Heart right ventricle (tissue), 16 donors: ENCODE results near the gene LSM6. TPM values are rescaled to one million over a fixed set of nuclear protein-coding genes. Genes with fewer than 3 reads are reported as not detected.

ENCODE experiments used
- ATAC-seq, 8 donors: fragments of 200-7000 bp; cut with Tn5 transposase; one replicate each; pipeline ENCODE4 v1.9.1; 2020; ENCODE audit warnings: mild to moderate bottlenecking in 8 of 8, moderate library complexity in 8 of 8, moderate number of reproducible peaks in 1 of 8
- DNase-seq, 2 donors: peaks; one replicate each; pipeline ENCODE4 v3.0.0-alpha.2; 2020
- H3K27ac ChIP-seq, 10 donors: fragments of 200-600 bp; sonication (generic) in 2 of 10; one replicate each; pipeline versions ENCODE4 v1.5.0 to v1.8.0; 2020 to 2022; ENCODE audit warnings: mild to moderate bottlenecking in 3 of 10
- H3K27me3 ChIP-seq, 7 donors: fragments of 200-600 bp; one replicate each; pipeline ENCODE4 v1.8.0; 2021 to 2022; ENCODE audit warnings: mild to moderate bottlenecking in 2 of 7
- H3K36me3 ChIP-seq, 9 donors: fragments of 200-600 bp; sonication (generic) in 1 of 9; one replicate each; pipeline versions ENCODE4 v1.5.0 to v1.8.0; 2020 to 2022; ENCODE audit warnings: mild to moderate bottlenecking in 2 of 9
- H3K4me1 ChIP-seq, 9 donors: fragments of 200-600 bp; sonication (generic) in 1 of 9; one replicate each; pipeline versions ENCODE4 v1.5.0 to v1.8.0; 2020 to 2022; ENCODE audit warnings: mild to moderate bottlenecking in 4 of 9
- H3K4me3 ChIP-seq, 10 donors: fragments of 200-600 bp; sonication (generic) in 2 of 10; one replicate each; pipeline versions ENCODE4 v1.5.0 to v1.8.0; 2020 to 2022; ENCODE audit warnings: mild to moderate bottlenecking in 7 of 10, moderate library complexity in 2 of 10
- H3K9me3 ChIP-seq, 11 donors: fragments of 200-600 bp in 10 of 11; sonication (generic) in 2 of 11; one replicate each; pipeline versions ENCODE4 v1.5.0 to v1.8.0; 2013 to 2022; ENCODE audit warnings: mild to moderate bottlenecking in 2 of 11, control low read depth in 1 of 11, moderate library complexity in 1 of 11
- CTCF ChIP-seq, 9 donors: fragments of 200-600 bp; sonication (generic) in 2 of 9; IDR thresholded peaks; one replicate each; pipeline versions ENCODE4 v1.5.0 to v1.8.0; 2021 to 2022; ENCODE audit warnings: antibody characterized with exemption in 9 of 9, mild to moderate bottlenecking in 5 of 9, moderate library complexity in 1 of 9
- WGBS, 2 donors: extraction: QIAGEN DNeasy Blood & Tissue Kit; methylation state at CpG; one replicate each; pipeline ENCODE4 v1.1.7; 2013; ENCODE audit warnings: inconsistent platforms in 1 of 2; 5-methylcytosine and 5-hydroxymethylcytosine counted together
- intact Hi-C, 10 donors: fragments of 100-400 bp; cut with DNase I; formaldehyde crosslinking; loops; one replicate each; pipeline versions ENCODE4 v1.11.1 to v1.14.2; 2022
- polyA plus RNA-seq, 2 donors: library from polyadenylated mRNA; stranded (reverse); fragments of 200-250 nt; gene quantifications; one replicate each; pipeline ENCODE4 v1.2.3, GENCODE V29; 2013
- total RNA-seq, 10 donors: library from RNA; stranded (reverse); fragmentation: NEBNext Ultra II Directional in 3 of 10; extraction: Animal tissue kit (Norgen Biotek cat#: 25700) in 3 of 10; gene quantifications; one replicate each; pipeline versions ENCODE4 v1.2.1 to v1.2.4, GENCODE V29; 2021 to 2023
- donor health status: Arrhythmogenic right ventricular cardiomyopathy.
- donor health status: ischemic (EF 13 %, LVEDD 7.1; RV severe dilation, severe dysfunction).
- donor health status: healthy with polysubstance abuse.
- donor health status: DM: no; HTN: yes; CAD: no.
- donor health status: DM: no; HTN: no; CAD: no.
- donor health status: ischemic (EF 25% LVEDD 6.9; RV normal size, moderate dysfunction).
- donor health status: ischemic (EF 25% LVEDD 5.7; RV mildly dilated, moderate dysfunction).
- donor health status: healthy.
- donor health status: DM: yes; HTN: yes; CAD: no.
- donor health status: Ischemic cardiomyopathy.
- donor health status: ischemic (EF 35%, LVEDD 5.7; RV mildly dilated, moderate dysfunction).
- donor health status: nonischemic (EF 11% LVEDD 7.7; RV severe dilation, severe dysfunction).
- donor health status: DM: yes; HTN: yes; CAD: no.
- donor health status: PGD.
- donor health status: ischemic (EF 29% LVEDD 5.4; RV normal size, mild dysfunction).
- donor health status: nonischemic (EF 23%, LVEDD 6.1; RV moderate dilation, normal function).

Gene LSM6
- total and polyA plus RNA-seq, 12 donors: 8.7 to 24.4 (median 11.8) TPM

GRCh38 chr4:146238107-146238506 lies 62.6 kb downstream of the LSM6 start:
- DNase-seq (no peak), ATAC-seq (no peak)
- H3K27me3 ChIP-seq: no peaks in the 10 kb centered on the region
- TF ChIP-seq CTCF (IDR thresholded peaks at IDR 0.05): no peak
- intact Hi-C loops: loop anchor here in 4 of 10 donors (2.0 to 10.0 kb wide), 4 partner anchors 45 to 847 kb away; no protein-coding TSS in a partner anchor
- 91 to 97% methylated on average over 3 of the region's 3 CpGs for WGBS, 2 donors
- H3K36me3 ChIP-seq: no peaks in the 10 kb centered on the region
- H3K4me3 ChIP-seq: no peak overlapping the region
- peak overlapping the region in 1 of 10 donors; percentile 34 for H3K27ac ChIP-seq
- peaks cover 0 to 4% (median 0%) of the 10 kb centered on the region in 11 donors for H3K9me3 ChIP-seq
- H3K4me1 ChIP-seq: peaks cover 5 to 62% (median 40%) of the 10 kb centered on the region in 9 donors

Other genes with a start within 250 kb of the LSM6 start
- gene ZNF827, start 236.9 kb upstream of the LSM6 start, total RNA-seq: 10 to 100 TPM; 11.7 to 33.9 (median 22.4) TPM
- gene ZNF827, start 236.9 kb upstream of the LSM6 start, polyA plus RNA-seq: 1 to 10 TPM; 3.8 to 7.2 TPM
- under 1 TPM in 4 of 10 donors, not detected in 6; 0.12 to 0.25 (median 0.22) TPM for gene REELD1, start 38.8 kb downstream of the LSM6 start, total RNA-seq
- gene REELD1, start 38.8 kb downstream of the LSM6 start, polyA plus RNA-seq: 1 to 10 TPM in 1 of 2 donors, under 1 TPM in 1; 0.12 to 1.4 TPM